Measurements from ENCODE around the gene SLF1.

Gene SLF1

GRCh38 chr5:94667937-94668336 is 49.5 kb downstream of the SLF1 start:
- DNase-seq: no peak

GRCh38 chr5:94670726-94671125 is 52.3 kb downstream of the SLF1 start:
- no peak for DNase-seq

GRCh38 chr5:94672746-94673145 is 54.3 kb downstream of the SLF1 start:
- no peak for DNase-seq

- no peak for DNase-seq
Observed at GRCh38 chr5:94674490-94675382, 56.3 kb downstream of the SLF1 start.

GRCh38 chr5:94675965-94676618 is 57.6 kb downstream of the SLF1 start:
- no peak for DNase-seq

GRCh38 chr5:94682814-94683520 is 64.5 kb downstream of the SLF1 start:
- DNase-seq: no peak

GRCh38 chr5:94689908-94690307 is 71.4 kb downstream of the SLF1 start:
- DNase-seq: no peak

GRCh38 chr5:94690778-94691177 is 72.3 kb downstream of the SLF1 start:
- DNase-seq: peak; percentile 6 to 21

GRCh38 chr5:94691291-94691690 is 72.8 kb downstream of the SLF1 start:
- DNase-seq: no peak

GRCh38 chr5:94691949-94692348 is 73.5 kb downstream of the SLF1 start:
- DNase-seq: peak; percentile 66 to 85

GRCh38 chr5:94692581-94692980 is 74.1 kb downstream of the SLF1 start:
- DNase-seq: no peak

GRCh38 chr5:94693043-94693822 is 74.8 kb downstream of the SLF1 start:
- peak; percentile 27 to 28 for DNase-seq

GRCh38 chr5:94693845-94694370 is 75.4 kb downstream of the SLF1 start:
- DNase-seq: no peak

- DNase-seq: no peak
Observed at GRCh38 chr5:94694671-94695070, 76.2 kb downstream of the SLF1 start.

GRCh38 chr5:94698197-94698596 is 79.7 kb downstream of the SLF1 start:
- no peak for DNase-seq

- no peak for DNase-seq
Observed at GRCh38 chr5:94699562-94699961, 81.1 kb downstream of the SLF1 start.

GRCh38 chr5:94700592-94700991 is 82.1 kb downstream of the SLF1 start:
- no peak for DNase-seq

- no peak for DNase-seq
Observed at GRCh38 chr5:94702729-94703128, 84.3 kb downstream of the SLF1 start.

- no peak for DNase-seq
Observed at GRCh38 chr5:94705427-94705826, 87.0 kb downstream of the SLF1 start.

GRCh38 chr5:94707359-94707758 is 88.9 kb downstream of the SLF1 start:
- DNase-seq: peak; percentile 34 to 57

- no peak for DNase-seq
Observed at GRCh38 chr5:94709277-94709676, 90.8 kb downstream of the SLF1 start.

- DNase-seq: no peak
Observed at GRCh38 chr5:94711785-94712184, 93.3 kb downstream of the SLF1 start.

- DNase-seq: no peak
Observed at GRCh38 chr5:94715768-94716167, 97.3 kb downstream of the SLF1 start.
